Subcutaneous abdominal adipose tissue (tissue), 5 donors: Measurements from ENCODE around the gene SLC35E1.
A peak's percentile ranks its signal among the peaks of the same experiment; 100 is the strongest.

Source experiments
- H3K27ac ChIP-seq: one replicate; pipeline ENCODE4 v1.7.0; 2013; ENCODE audit warnings: low read depth, mild to moderate bottlenecking, inconsistent platforms, low read length, moderate library complexity
- H3K27me3 ChIP-seq, 5 donors: one replicate each; pipeline ENCODE4 v1.7.0; 2013; ENCODE audit warnings: low read length in 5 of 5, inconsistent platforms in 1 of 5; ENCODE audit not compliant: control insufficient read depth in 5 of 5, insufficient read depth in 4 of 5
- H3K36me3 ChIP-seq, 5 donors: one replicate each; pipeline ENCODE4 v1.7.0; 2013; ENCODE audit warnings: low read length in 5 of 5; ENCODE audit not compliant: control insufficient read depth in 5 of 5, insufficient read depth in 5 of 5
- H3K4me1 ChIP-seq, 5 donors: one replicate each; pipeline ENCODE4 v1.7.0; 2013; ENCODE audit warnings: low read length in 5 of 5, mild to moderate bottlenecking in 3 of 5, moderate library complexity in 1 of 5; ENCODE audit not compliant: control insufficient read depth in 5 of 5, insufficient read depth in 5 of 5
- H3K4me3 ChIP-seq, 5 donors: one replicate each; pipeline ENCODE4 v1.7.0; 2013; ENCODE audit warnings: low read length in 5 of 5, low read depth in 1 of 5
- H3K9ac ChIP-seq, 5 donors: one replicate each; pipeline ENCODE4 v1.7.0; 2013; ENCODE audit warnings: low read length in 5 of 5, mild to moderate bottlenecking in 4 of 5, moderate library complexity in 3 of 5
- H3K9me3 ChIP-seq, 5 donors: one replicate each; pipeline ENCODE4 v1.7.0; 2013; ENCODE audit warnings: low read length in 5 of 5; ENCODE audit not compliant: control insufficient read depth in 5 of 5
- donor health status: healthy.
- donor health status: healthy.
- donor health status: healthy.
- donor health status: healthy.
- donor health status: healthy.

Gene SLC35E1

GRCh38 chr19:16582486-16583261, 10.5 kb upstream of the SLC35E1 start:
- Histone ChIP-seq H3K9me3 (no peaks in the 10 kb centered on the region), H3K4me3 (no peak overlapping the region), H3K9ac (peak overlapping the region in 2 of 5 donors; percentile 33 to 35), H3K36me3 (peaks cover 0 to 22% (median 10%) of the 10 kb centered on the region in 5 donors), H3K4me1 (peaks cover 40 to 82% (median 76%) of the 10 kb centered on the region in 5 donors), H3K27me3 (peaks cover 0 to 3% (median 0%) of the 10 kb centered on the region in 5 donors), H3K27ac (peak overlapping the region; percentile 76)

- Histone ChIP-seq H3K4me3 (peak overlapping the region in 1 of 5 donors; percentile 19), H3K36me3 (peaks cover 0 to 23% (median 13%) of the 10 kb centered on the region in 5 donors), H3K9me3 (no peaks in the 10 kb centered on the region), H3K9ac (peak overlapping the region in 2 of 5 donors; percentile 38 to 39), H3K27me3 (peaks cover 0 to 3% (median 0%) of the 10 kb centered on the region in 5 donors), H3K4me1 (peaks cover 39 to 82% (median 75%) of the 10 kb centered on the region in 5 donors), H3K27ac (peak overlapping the region; percentile 76)
These were observed 9.7 kb upstream of the SLC35E1 start for GRCh38 chr19:16581971-16582343.

DNA sequence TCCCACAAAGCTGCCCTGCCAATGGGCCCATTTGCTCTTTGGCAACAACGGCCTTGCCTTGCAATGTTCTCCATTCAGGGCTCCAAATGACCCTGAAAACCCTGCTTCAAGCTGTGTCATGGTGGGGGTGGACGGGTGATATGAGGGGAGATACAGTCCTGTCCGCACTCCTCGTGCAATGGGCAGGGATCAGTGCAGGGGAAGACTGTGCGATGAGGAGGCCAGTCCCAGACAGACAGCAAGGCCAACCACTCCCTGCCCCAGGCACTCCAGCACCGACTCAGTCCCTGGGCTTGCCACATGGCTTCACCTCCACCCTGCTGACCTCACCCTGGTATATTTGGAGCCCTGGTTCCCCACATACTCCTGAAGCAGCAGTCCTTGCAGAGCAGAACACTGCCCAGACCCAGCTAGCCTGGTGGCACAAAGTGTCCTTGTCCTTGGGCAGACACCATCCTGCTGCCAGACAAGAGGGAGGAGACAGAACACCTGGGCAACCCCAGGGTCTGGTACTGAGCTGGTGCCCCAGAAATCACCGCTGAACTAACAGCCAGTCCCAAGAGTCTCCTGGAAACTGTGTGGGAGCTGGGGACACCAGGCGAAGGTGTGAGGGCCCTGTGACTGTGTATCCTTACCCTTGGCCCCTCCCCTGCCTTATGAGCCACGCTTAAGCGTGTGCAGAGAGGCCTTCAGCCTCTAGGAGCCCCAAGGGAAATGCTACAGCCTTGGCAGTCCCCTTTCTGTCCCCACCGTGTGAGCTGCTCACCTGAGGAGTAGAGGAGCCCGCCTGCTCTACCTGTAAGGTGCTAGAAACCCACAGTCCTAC, 9.1 kb upstream of the SLC35E1 start:
- Histone ChIP-seq H3K9me3 (no peaks in the 10 kb centered on the region), H3K36me3 (peaks cover 0 to 29% (median 19%) of the 10 kb centered on the region in 5 donors), H3K9ac (peak overlapping the region in 3 of 5 donors; percentile 38 to 56 (median 39)), H3K4me1 (peaks cover 38 to 82% (median 75%) of the 10 kb centered on the region in 5 donors), H3K4me3 (peak overlapping the region in 1 of 5 donors; percentile 19), H3K27me3 (peaks cover 0 to 3% (median 0%) of the 10 kb centered on the region in 5 donors), H3K27ac (peak overlapping the region; percentile 76)

GRCh38 chr19:16579381-16579780, 7.2 kb upstream of the SLC35E1 start:
- Histone ChIP-seq H3K36me3 (peaks cover 0 to 45% (median 32%) of the 10 kb centered on the region in 5 donors), H3K4me1 (peaks cover 27 to 73% (median 64%) of the 10 kb centered on the region in 5 donors), H3K9ac (no peak overlapping the region), H3K27me3 (peaks cover 0 to 2% (median 0%) of the 10 kb centered on the region in 5 donors), H3K9me3 (no peaks in the 10 kb centered on the region), H3K27ac (no peak overlapping the region), H3K4me3 (no peak overlapping the region)

GRCh38 chr19:16577531-16577985, 5.3 kb upstream of the SLC35E1 start:
- no peak overlapping the region for H3K4me3 ChIP-seq
- H3K27me3 ChIP-seq: no peaks in the 10 kb centered on the region
- H3K9ac ChIP-seq: peak overlapping the region in 3 of 5 donors; percentile 17 to 79 (median 49)
- H3K4me1 ChIP-seq: peaks cover 30 to 73% (median 64%) of the 10 kb centered on the region in 5 donors
- no peaks in the 10 kb centered on the region for H3K9me3 ChIP-seq
- peak overlapping the region; percentile 71 for H3K27ac ChIP-seq
- peaks cover 0 to 51% (median 33%) of the 10 kb centered on the region in 5 donors for H3K36me3 ChIP-seq

DNA sequence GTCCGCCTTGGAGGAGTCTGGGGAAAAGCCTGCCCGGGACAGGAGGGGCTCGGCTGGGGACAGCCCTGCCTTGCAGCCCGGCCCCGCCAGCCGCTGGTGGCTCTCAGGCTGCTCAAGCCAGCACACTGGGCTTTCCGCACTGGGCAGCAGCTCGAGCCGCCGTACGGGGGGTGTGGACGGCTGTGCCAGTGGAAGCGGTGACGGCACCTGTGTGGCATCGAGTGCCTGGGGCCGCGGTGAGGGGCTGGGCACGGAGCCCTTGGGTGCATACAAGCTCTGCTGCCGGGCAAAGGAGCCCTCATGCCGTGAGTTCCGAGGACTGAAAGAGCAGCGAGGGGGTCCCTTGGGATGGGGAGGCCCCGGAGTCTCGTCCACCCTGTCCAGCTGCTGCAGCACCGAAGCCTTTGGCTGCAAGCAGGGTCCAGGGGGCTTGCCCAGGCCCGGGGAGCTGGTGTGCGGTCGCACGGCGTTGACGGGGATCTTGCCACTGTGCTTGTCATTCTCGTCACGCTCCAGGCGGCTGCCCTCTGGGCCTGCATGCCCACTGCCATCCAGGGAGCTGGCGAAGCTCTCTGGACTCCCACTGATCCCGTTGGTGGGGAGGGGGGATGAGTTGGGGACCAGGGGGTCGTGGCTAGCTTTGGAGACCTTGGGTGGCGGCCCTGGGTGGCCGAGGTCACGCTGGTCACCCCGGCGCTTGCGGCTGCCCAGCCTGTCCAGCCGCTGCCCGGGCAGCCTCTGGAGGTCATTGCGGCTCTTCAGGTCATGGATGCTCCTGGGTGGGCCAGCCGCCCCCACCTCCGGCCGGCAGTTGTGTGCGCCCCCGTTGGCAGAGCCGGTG, 4.7 kb upstream of the SLC35E1 start:
- H3K27ac ChIP-seq: peak overlapping the region; percentile 71
- no peaks in the 10 kb centered on the region for H3K9me3 ChIP-seq
- no peak overlapping the region for H3K4me3 ChIP-seq
- H3K4me1 ChIP-seq: peaks cover 28 to 69% (median 58%) of the 10 kb centered on the region in 5 donors
- no peak overlapping the region for H3K9ac ChIP-seq
- no peaks in the 10 kb centered on the region for H3K27me3 ChIP-seq
- peaks cover 0 to 51% (median 33%) of the 10 kb centered on the region in 5 donors for H3K36me3 ChIP-seq

DNA sequence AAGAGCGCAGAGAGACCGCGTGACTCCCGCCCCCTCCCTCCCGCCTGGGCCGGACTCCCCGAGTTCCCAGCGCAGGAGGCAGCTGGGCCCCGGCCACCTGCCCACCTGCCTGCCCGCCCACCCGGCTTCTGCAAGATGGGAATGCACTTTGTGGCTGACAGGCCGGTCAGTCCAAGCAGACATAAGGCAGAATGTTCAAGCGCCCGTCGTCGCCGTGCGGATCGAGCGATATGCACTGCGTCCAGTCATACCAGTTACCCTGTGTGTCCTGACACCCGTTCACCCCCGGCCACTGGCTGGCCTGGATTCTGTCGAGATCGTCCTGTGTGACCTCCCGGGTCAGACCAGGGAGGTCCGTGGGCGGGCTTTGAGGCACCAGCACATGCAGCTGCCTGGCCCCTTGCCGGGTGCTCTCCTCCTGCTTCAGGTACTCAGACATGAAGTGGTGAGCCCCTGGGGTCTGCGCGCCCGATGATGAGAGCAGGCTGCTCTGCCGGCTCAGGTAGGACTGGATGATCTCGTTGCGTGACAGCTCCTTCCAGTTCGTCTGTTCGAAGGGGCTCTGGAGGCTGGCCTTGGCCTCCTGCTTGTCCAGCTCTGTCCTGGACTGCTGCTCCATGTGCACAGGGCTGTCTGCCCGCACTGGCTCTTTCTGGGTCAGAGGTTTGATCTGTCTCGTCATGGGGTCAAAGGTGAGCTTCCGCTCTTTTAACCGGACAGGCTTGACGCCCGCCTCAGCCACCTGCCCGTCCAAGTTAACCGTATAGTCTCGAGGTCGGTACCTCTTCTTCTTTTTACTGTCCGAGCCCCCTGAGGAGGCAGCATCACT, 3.9 kb upstream of the SLC35E1 start:
- no peaks in the 10 kb centered on the region for H3K27me3 ChIP-seq
- H3K27ac ChIP-seq: peak overlapping the region; percentile 10
- peaks cover 0 to 51% (median 33%) of the 10 kb centered on the region in 5 donors for H3K36me3 ChIP-seq
- H3K9ac ChIP-seq: no peak overlapping the region
- H3K4me1 ChIP-seq: peaks cover 25 to 69% (median 58%) of the 10 kb centered on the region in 5 donors
- no peaks in the 10 kb centered on the region for H3K9me3 ChIP-seq
- H3K4me3 ChIP-seq: no peak overlapping the region

DNA sequence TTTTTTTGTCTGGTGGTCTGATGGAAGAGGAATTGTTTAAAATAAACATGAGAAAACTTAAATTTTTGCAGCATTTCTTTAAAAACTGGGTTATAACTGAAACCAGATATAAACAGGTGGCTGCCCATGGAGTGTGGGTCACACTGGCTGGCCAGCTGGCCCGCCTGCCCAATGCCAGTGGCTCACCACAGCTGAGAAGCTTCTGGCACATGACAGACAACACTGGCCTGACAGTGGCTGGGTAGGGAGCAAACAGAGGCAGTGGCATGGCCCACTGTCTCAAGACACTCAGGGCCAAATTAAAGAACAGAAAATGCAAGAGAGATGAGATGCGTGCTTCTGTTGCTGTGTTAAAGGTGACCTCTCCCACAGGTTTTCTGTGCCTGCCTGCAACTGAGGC, 3.1 kb upstream of the SLC35E1 start:
- no peak overlapping the region for H3K9ac ChIP-seq
- H3K27ac ChIP-seq: no peak overlapping the region
- H3K36me3 ChIP-seq: peaks cover 0 to 51% (median 35%) of the 10 kb centered on the region in 5 donors
- no peaks in the 10 kb centered on the region for H3K9me3 ChIP-seq
- H3K4me1 ChIP-seq: peaks cover 23 to 65% (median 54%) of the 10 kb centered on the region in 5 donors
- H3K27me3 ChIP-seq: no peaks in the 10 kb centered on the region
- H3K4me3 ChIP-seq: no peak overlapping the region
